ENCODE data around the gene PAK5. TPM values are rescaled to one million over a fixed set of nuclear protein-coding genes. Genes with fewer than 3 reads are reported as not detected.

The PAK5 gene
- total RNA-seq, 1 donor = not detected

GRCh38 chr20:9574181-9574580, 264.7 kb downstream of the PAK5 start:
- no peak overlapping the region for H3K4me3 ChIP-seq (ENCODE audit: low read length)
- H3K9me3 ChIP-seq (ENCODE audit: low read depth, low read length) = no peaks in the 10 kb centered on the region
- peaks cover 7% of the 10 kb centered on the region for H3K27me3 ChIP-seq (ENCODE audit: insufficient read depth, low read length)
- no peaks in the 10 kb centered on the region for H3K4me1 ChIP-seq (ENCODE audit: insufficient read depth, low read length)

GRCh38 chr20:9573335-9574151, 265.3 kb downstream of the PAK5 start:
- H3K4me3 ChIP-seq (ENCODE audit: low read length) = no peak overlapping the region
- peaks cover 7% of the 10 kb centered on the region for H3K27me3 ChIP-seq (ENCODE audit: insufficient read depth, low read length)
- H3K4me1 ChIP-seq (ENCODE audit: insufficient read depth, low read length) = no peaks in the 10 kb centered on the region
- no peaks in the 10 kb centered on the region for H3K9me3 ChIP-seq (ENCODE audit: low read depth, low read length)

GRCh38 chr20:9572670-9573069, 266.2 kb downstream of the PAK5 start:
- no peaks in the 10 kb centered on the region for H3K4me1 ChIP-seq (ENCODE audit: insufficient read depth, low read length)
- no peak overlapping the region for H3K4me3 ChIP-seq (ENCODE audit: low read length)
- peaks cover 7% of the 10 kb centered on the region for H3K27me3 ChIP-seq (ENCODE audit: insufficient read depth, low read length)
- no peaks in the 10 kb centered on the region for H3K9me3 ChIP-seq (ENCODE audit: low read depth, low read length)

- Histone ChIP-seq H3K27me3 (ENCODE audit: insufficient read depth, low read length) (peaks cover 7% of the 10 kb centered on the region), H3K4me1 (ENCODE audit: insufficient read depth, low read length) (no peaks in the 10 kb centered on the region), H3K4me3 (ENCODE audit: low read length) (no peak overlapping the region), H3K9me3 (ENCODE audit: low read depth, low read length) (no peaks in the 10 kb centered on the region)
Observed at GRCh38 chr20:9571783-9572182, 267.1 kb downstream of the PAK5 start.

GRCh38 chr20:9570612-9571011, 268.3 kb downstream of the PAK5 start:
- Histone ChIP-seq H3K9me3 (ENCODE audit: low read depth, low read length) (no peaks in the 10 kb centered on the region), H3K4me1 (ENCODE audit: insufficient read depth, low read length) (no peaks in the 10 kb centered on the region), H3K4me3 (ENCODE audit: low read length) (no peak overlapping the region), H3K27me3 (ENCODE audit: insufficient read depth, low read length) (peaks cover 7% of the 10 kb centered on the region)

GRCh38 chr20:9566977-9567376, 271.9 kb downstream of the PAK5 start:
- Histone ChIP-seq H3K9me3 (ENCODE audit: low read depth, low read length) (no peaks in the 10 kb centered on the region), H3K4me3 (ENCODE audit: low read length) (no peak overlapping the region), H3K4me1 (ENCODE audit: insufficient read depth, low read length) (no peaks in the 10 kb centered on the region), H3K27me3 (ENCODE audit: insufficient read depth, low read length) (no peaks in the 10 kb centered on the region)

GRCh38 chr20:9565910-9566550, 272.8 kb downstream of the PAK5 start:
- Histone ChIP-seq H3K9me3 (ENCODE audit: low read depth, low read length) (no peaks in the 10 kb centered on the region), H3K4me3 (ENCODE audit: low read length) (no peak overlapping the region), H3K4me1 (ENCODE audit: insufficient read depth, low read length) (no peaks in the 10 kb centered on the region), H3K27me3 (ENCODE audit: insufficient read depth, low read length) (no peaks in the 10 kb centered on the region)

- H3K4me3 ChIP-seq (ENCODE audit: low read length) = no peak overlapping the region
- H3K4me1 ChIP-seq (ENCODE audit: insufficient read depth, low read length) = no peaks in the 10 kb centered on the region
- no peaks in the 10 kb centered on the region for H3K27me3 ChIP-seq (ENCODE audit: insufficient read depth, low read length)
- H3K9me3 ChIP-seq (ENCODE audit: low read depth, low read length) = no peaks in the 10 kb centered on the region
Observed at GRCh38 chr20:9557411-9557810, 281.5 kb downstream of the PAK5 start.

- Histone ChIP-seq H3K4me3 (ENCODE audit: low read length) (no peak overlapping the region), H3K4me1 (ENCODE audit: insufficient read depth, low read length) (no peaks in the 10 kb centered on the region), H3K27me3 (ENCODE audit: insufficient read depth, low read length) (no peaks in the 10 kb centered on the region), H3K9me3 (ENCODE audit: low read depth, low read length) (no peaks in the 10 kb centered on the region)
Observed at GRCh38 chr20:9555781-9556180, 283.1 kb downstream of the PAK5 start.

- Histone ChIP-seq H3K4me3 (ENCODE audit: low read length) (no peak overlapping the region), H3K4me1 (ENCODE audit: insufficient read depth, low read length) (no peaks in the 10 kb centered on the region), H3K9me3 (ENCODE audit: low read depth, low read length) (no peaks in the 10 kb centered on the region), H3K27me3 (ENCODE audit: insufficient read depth, low read length) (peaks cover 3% of the 10 kb centered on the region)
Observed at GRCh38 chr20:9551808-9552550, 286.9 kb downstream of the PAK5 start.

- H3K27me3 ChIP-seq (ENCODE audit: insufficient read depth, low read length) = peaks cover 3% of the 10 kb centered on the region
- H3K9me3 ChIP-seq (ENCODE audit: low read depth, low read length) = no peaks in the 10 kb centered on the region
- no peaks in the 10 kb centered on the region for H3K4me1 ChIP-seq (ENCODE audit: insufficient read depth, low read length)
- H3K4me3 ChIP-seq (ENCODE audit: low read length) = no peak overlapping the region
Observed at GRCh38 chr20:9550871-9551270, 288.0 kb downstream of the PAK5 start.

- Histone ChIP-seq H3K4me3 (ENCODE audit: low read length) (no peak overlapping the region), H3K9me3 (ENCODE audit: low read depth, low read length) (no peaks in the 10 kb centered on the region), H3K4me1 (ENCODE audit: insufficient read depth, low read length) (no peaks in the 10 kb centered on the region), H3K27me3 (ENCODE audit: insufficient read depth, low read length) (peaks cover 3% of the 10 kb centered on the region)
Observed at GRCh38 chr20:9550283-9550682, 288.6 kb downstream of the PAK5 start.

- H3K27me3 ChIP-seq (ENCODE audit: insufficient read depth, low read length) = peaks cover 3% of the 10 kb centered on the region
- H3K4me3 ChIP-seq (ENCODE audit: low read length) = no peak overlapping the region
- no peaks in the 10 kb centered on the region for H3K9me3 ChIP-seq (ENCODE audit: low read depth, low read length)
- H3K4me1 ChIP-seq (ENCODE audit: insufficient read depth, low read length) = no peaks in the 10 kb centered on the region
Observed at GRCh38 chr20:9543214-9543613, 295.7 kb downstream of the PAK5 start.

- Histone ChIP-seq H3K4me1 (ENCODE audit: insufficient read depth, low read length) (no peaks in the 10 kb centered on the region), H3K4me3 (ENCODE audit: low read length) (no peak overlapping the region), H3K27me3 (ENCODE audit: insufficient read depth, low read length) (no peaks in the 10 kb centered on the region), H3K9me3 (ENCODE audit: low read depth, low read length) (no peaks in the 10 kb centered on the region)
Observed at GRCh38 chr20:9535449-9535848, 303.4 kb downstream of the PAK5 start.

GRCh38 chr20:9534025-9534424, 304.9 kb downstream of the PAK5 start:
- Histone ChIP-seq H3K4me1 (ENCODE audit: insufficient read depth, low read length) (no peaks in the 10 kb centered on the region), H3K4me3 (ENCODE audit: low read length) (no peak overlapping the region), H3K9me3 (ENCODE audit: low read depth, low read length) (no peaks in the 10 kb centered on the region), H3K27me3 (ENCODE audit: insufficient read depth, low read length) (no peaks in the 10 kb centered on the region)

All from mononuclear cell (primary cell).